Loucy (cell line): Measurements from ENCODE around the gene SLC43A2.

Source experiments
- EZH2phosphoT487 ChIP-seq: fragments of 200-600 bp; IDR thresholded peaks from 2 replicates; pipeline ENCODE4 v1.6.1; 2018; ENCODE audit warnings: antibody characterized with exemption, mild to moderate bottlenecking, moderate library complexity, borderline replicate concordance
- TF ChIP-seq, protein P1 (sequence below): fragments of 200-600 bp; sonication (generic); conservative IDR thresholded peaks from 2 replicates; pipeline ENCODE4 v1.5.1; 2014; ENCODE audit warnings: mild to moderate bottlenecking, antibody characterized with exemption, low read length

DNA sequence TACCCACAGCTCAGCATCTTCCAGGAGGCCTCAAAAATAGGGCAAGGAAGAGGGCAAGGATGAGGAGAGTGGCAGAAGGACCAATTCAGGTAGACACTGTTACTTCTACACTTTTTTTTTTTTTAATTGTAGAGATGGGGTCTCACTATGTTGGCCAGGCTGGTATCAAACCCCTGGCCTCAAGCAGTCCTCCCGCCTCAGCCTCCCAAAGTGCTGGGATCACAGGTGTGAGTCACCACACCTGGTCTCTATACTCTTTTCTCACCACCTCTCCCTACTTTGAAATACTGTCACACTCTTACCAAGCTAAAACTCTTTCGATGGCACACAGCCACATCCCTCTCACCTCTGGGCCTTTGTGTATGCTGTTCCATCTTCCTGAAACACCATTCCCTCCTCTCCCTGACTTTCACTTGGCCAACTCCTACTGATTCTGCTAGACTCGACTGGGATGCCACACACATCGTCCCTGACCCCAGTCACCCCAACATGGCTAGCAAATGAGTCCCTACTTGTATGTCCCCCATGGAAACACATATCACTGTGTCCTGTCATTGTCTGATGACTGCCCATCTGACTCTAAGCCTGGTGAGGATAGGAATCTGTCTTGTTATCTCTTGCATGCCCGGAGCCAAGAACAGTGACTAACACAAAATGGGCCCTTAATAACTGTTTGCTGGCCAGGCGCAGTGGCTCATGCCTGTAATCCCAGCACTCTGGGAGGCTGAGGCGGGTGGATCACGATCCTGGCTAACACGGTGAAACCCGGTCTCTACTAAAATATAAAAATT lies 7.2 kb upstream of the SLC43A2 start:
- TF ChIP-seq, protein P1, sequence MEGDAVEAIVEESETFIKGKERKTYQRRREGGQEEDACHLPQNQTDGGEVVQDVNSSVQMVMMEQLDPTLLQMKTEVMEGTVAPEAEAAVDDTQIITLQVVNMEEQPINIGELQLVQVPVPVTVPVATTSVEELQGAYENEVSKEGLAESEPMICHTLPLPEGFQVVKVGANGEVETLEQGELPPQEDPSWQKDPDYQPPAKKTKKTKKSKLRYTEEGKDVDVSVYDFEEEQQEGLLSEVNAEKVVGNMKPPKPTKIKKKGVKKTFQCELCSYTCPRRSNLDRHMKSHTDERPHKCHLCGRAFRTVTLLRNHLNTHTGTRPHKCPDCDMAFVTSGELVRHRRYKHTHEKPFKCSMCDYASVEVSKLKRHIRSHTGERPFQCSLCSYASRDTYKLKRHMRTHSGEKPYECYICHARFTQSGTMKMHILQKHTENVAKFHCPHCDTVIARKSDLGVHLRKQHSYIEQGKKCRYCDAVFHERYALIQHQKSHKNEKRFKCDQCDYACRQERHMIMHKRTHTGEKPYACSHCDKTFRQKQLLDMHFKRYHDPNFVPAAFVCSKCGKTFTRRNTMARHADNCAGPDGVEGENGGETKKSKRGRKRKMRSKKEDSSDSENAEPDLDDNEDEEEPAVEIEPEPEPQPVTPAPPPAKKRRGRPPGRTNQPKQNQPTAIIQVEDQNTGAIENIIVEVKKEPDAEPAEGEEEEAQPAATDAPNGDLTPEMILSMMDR = no peak
- no peak for TF ChIP-seq EZH2phosphoT487
